ENCODE results near the gene SLC7A1.

Gene SLC7A1

DNA sequence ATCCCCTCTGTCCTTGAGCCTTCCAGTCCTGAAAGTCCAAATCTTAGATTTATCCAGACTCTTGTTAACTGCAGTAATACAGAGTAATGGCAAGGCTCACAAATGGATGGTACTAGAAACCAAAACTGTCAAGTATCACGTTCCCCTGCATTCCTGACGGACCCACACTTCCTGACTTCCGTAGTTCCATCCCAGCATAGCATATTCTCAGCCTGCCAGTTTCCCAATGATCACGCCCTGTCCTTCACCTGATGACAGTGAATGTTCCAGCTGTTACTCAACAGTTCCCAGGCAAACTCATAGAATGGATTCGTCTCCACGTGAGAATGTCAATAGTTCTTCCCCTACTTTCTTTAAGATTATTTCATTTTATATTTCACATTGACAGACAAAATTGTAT lies 33.6 kb downstream of the SLC7A1 start:
- DNase-seq (ENCODE audit: low read depth in 2 of 2): no peak

DNA sequence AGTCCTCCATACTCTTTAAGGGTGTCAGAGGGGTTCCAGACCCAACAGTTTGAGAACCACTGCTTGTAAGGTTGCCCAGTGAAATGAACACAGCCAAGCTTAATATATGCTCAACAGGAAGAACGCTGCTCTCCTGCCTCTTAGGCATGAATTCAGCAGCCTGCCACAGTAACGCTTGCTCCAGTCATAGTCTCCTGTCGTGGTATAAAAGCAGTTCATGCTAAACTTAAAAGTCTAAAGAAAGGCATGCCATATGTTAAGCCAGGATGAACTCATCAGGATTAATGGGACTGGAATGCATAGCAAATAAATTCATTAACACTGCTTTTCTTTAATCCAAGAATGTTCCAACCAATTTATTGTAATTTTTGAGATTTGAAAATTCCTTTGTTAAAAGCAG lies 38.7 kb downstream of the SLC7A1 start:
- DNase-seq (ENCODE audit: low read depth in 2 of 2): no peak

DNA sequence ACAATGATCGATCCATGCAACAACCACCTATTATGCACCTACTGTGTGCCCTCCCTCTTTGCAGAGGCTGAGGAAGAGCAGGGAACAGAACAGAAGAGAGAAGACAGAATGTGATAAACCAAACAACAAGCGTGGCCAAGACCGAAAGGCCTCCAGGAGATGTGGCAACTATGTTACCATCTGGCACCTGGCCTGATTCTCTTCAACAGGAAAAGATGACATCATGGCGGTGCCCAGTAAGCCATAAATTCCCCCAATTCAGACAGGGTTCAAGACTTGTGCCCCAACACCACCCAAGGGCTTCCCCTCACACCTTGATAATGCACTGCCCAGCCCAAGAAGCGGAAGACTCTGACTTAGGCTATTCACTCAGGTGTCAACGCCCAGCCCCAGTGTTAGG lies 44.3 kb downstream of the SLC7A1 start:
- no peak for DNase-seq (ENCODE audit: low read depth in 2 of 2)

DNA sequence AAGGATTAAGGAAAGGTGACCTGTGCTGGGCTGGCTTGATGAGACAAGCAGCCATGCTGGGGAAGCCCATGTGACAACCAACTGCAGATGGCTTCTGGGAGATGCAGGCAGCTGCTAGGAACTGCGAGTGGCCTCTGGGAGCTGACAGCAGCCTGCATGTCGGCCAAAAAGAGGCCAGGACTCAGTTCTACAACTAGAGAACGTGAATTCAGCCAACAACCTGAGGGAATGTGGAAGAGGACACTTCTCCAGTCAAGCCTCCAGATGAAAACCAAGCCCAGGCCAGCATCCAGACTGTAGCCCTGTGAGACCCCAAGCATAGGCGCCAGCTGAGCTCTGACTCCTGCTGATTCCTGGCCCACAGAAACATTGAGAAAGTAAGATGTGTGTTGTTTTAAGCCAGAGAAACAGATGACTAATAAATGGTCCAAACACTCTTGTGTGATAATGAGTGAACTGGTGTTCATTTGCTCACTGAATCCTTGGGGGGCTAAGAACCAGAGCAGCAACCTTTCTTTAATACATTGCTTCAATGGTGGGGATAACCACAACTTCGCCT lies 45.0 kb downstream of the SLC7A1 start:
- DNase-seq (ENCODE audit: low read depth in 2 of 2): no peak

DNA sequence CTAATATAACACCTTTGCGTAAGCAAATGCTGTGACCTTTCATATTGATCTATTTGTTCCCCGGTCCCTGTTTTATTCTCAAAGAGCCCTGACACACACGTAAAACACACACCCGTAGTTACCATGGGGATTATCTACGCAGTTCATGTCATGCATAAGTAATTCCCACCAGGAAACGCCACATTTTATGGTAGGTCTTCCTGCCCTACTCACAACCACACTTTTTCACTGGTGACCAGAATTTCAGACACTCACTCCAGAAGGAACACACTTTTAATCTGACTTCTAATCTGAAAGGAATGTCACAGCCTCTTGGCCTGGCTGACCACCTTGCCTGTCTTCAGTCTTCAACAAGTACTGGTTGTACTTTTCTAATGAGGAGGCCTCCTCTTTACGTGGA lies 46.8 kb downstream of the SLC7A1 start:
- no peak for DNase-seq (ENCODE audit: low read depth in 2 of 2)

DNA sequence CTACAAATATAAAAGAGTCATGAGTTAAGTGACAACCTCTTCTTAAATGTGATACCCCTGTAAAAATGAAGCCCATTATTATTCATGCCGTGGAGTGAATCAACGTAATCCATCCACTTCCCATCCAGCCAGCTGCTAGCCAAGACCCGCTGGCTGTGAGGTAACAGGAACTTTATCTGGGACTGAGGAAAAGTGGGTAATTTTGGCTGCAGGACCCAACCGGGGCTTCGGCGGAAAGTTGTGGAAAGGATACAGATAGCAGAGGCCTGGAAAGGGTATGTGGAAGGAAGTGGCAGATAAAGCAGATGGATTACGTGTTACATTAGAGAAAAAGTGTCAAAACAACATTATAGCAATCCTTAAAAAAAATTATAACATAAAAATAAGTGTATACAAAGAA lies 48.3 kb downstream of the SLC7A1 start:
- no peak for DNase-seq (ENCODE audit: low read depth in 2 of 2)

DNA sequence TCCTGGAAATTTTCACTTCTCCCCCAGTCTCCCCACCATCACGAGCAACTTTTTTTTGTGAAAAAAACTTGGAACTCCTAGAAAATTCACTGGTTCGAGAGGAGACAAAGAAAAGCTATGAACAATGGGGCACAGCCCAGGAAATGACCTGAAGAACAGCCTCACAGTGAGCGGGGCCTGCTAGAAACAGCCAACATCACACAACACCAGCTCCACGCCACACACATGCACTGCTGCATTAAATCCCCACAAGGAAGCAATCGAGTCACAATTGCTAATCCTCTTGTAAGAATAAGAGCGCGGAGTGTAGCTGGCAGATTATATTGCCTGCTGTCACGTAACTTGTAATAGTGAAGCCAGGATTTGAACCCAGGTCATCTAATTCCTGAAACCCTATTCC lies 48.8 kb downstream of the SLC7A1 start:
- no peak for DNase-seq (ENCODE audit: low read depth in 2 of 2)

DNA sequence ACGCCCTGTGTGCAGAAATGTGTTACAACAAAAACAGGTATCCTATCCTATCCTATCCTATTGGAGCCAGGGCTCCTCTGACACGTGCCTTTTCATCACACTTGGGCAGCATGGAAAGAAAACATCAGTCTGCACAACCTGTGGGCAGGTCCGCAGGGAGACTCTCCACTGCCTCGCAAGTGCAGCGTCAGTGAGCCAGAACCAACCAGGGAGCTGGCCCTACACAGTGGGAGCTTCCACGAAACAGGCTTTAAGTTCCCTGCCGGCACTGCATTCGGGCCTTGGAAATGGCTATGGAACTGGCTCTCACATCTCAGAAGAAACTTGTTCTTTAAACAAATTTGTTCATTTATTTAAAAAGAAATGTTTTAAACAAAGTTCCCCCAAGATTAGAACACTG lies 49.5 kb downstream of the SLC7A1 start:
- no peak for DNase-seq (ENCODE audit: low read depth in 2 of 2)

DNA sequence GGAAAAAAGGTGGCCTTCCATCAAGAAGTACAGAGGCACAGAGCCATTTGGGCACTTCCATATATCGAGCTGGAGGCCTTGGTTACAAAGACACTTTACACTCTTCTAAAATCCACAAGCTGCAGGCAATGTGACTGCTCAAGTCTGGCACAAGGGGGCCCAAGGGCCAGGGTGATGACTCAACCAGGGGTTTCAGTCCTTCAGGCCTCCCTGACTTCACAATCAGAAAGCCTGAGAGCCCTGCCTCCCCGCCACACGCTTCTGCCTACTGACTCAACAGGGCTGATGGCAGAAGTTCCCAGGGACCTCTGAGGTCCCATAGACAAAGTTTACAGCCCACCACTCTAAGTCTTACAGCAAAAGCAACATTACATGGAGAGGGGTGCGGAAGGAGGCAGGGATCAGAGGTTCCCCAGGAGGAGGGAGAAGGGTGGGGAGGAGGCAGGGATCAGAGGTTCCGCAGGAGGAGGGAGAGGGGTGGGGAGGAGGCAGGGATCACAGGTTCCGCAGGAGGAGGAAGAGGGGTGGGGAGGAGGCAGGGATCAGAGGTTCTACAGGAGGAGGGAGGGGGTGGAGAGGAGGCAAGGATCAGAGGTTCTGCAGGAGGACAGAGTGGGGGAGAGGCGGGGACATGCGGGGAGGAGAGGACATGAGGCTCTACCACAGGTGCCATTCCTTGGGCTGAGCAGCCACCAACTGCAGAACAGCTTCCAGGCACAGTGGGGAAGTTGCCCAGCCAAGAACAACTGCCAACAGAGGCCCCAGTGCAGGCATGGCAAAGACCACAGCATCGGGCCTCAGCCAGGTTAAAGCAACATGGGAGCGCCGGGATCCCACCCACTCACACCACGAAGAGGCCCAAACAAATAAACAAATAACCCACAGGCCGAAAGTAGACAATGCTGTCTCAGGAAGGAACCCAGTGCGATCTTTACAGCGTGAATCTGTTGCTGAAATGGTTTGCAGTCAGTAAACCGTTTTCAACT lies 52.0 kb downstream of the SLC7A1 start:
- no peak for DNase-seq (ENCODE audit: low read depth in 2 of 2)

DNA sequence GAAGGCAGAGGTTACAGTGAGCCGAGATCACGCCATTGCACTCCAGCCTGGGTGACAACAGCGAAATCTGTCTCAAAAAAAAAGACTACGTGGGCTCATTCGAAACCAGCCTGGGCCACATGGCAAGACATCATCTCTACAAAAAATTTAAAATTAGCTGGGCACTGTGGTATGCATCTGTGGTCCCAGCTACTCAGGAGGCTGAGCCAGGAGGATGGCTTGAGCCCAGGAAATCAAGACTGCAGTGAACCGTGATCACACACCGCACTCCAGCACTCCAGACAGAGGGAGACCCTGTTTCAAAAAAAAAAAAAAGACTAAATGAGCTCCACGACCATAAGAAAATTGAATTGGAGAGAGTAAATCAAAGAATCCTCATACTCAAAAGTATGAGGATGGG lies 53.1 kb downstream of the SLC7A1 start:
- no peak for DNase-seq (ENCODE audit: low read depth in 2 of 2)

DNA sequence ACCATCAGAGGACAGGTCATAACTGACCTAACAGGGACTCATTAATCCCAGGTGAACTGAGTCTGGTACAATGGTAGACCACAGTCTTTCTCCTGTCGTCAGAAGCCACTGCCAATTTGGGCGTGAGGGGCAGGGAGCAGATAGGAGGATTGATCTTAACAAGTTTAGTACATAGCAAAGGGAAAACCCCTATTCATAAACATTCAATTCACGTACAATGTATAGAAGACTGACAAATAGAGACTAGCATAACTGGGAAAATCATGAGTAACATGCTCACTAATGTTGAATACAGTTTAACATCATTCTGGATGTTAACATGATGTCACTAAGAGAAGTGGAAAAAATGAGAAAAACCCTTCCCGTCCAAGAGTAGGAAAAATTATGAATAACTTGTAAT lies 54.1 kb downstream of the SLC7A1 start:
- DNase-seq (ENCODE audit: low read depth in 2 of 2): no peak

DNA sequence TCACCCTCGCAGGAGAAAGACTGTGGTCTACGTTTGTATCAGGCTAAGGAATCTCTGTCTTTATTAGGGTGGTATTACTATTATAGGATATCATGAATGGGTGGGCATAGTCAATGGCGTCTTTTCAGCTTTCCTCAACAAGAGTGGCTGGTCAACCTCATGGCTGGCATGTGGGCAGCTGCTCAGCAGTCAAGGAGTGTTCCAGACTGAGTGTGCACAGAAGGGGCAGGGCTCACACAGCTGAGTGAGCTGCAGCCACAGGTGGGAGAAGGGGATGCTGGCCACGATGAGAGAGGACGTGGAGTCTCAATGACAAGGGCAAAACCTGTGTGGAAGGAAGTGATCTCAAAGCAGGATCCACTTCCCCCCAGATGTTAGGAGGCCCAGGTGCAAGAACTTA lies 54.7 kb downstream of the SLC7A1 start:
- no peak for DNase-seq (ENCODE audit: low read depth in 2 of 2)

DNA sequence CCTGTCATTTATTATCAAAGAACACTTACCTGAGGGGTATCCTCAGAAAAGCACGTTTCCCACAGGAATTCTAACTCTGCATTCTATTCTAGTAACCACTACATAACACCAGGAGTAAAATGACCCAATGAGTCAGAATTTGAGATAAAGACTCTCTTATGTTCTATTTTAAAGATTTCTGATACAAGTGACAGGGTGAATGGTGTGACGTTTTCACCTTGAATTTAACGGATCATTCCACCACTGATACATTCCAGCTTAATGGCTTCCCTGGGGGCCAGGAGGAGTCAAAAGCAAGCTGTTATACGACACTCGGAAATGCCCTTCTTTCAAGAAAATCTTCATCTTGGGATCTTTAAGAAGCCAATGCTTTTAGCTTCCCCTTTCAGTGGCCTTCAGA lies 55.2 kb downstream of the SLC7A1 start:
- no peak for DNase-seq (ENCODE audit: low read depth in 2 of 2)

DNA sequence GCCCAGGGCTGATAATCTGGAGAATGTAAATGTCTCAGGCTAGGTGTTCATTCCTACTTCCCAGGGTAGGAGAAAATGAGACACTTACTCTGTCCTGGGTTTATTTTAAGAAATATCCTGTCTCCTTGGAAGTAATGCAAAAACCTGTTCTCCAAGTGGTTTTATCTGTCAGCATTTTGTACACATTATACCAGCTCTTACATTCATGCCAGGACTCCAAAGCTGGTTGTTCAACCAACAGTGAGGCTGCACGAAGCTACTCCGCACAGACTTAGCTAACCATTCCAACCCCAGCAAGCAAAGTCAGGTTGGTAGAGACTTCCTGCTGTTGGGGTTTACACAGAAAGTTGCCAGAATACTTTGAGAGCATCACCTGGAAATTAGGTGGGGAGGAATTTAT lies 55.6 kb downstream of the SLC7A1 start:
- DNase-seq (ENCODE audit: low read depth in 2 of 2): no peak

DNA sequence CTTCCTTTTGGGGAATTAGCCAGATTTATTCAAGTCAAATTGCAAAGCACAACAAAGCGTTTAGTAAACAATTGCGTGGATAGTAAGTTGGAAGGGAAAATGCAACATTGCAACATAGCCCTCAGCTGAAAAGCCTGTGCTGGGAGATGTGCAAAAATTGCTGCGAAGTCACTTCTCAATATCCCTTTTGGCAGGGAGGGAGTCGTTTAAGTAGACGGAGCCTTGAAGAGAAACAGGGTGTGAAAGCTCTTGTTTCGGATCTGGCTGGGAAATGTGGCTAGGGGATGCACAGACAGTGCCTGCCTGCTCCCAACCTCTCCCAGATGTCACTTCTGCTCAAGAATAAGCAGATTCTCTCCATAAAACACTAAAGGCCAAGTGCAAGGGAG lies 56.8 kb downstream of the SLC7A1 start:
- no peak for DNase-seq (ENCODE audit: low read depth in 2 of 2)

DNA sequence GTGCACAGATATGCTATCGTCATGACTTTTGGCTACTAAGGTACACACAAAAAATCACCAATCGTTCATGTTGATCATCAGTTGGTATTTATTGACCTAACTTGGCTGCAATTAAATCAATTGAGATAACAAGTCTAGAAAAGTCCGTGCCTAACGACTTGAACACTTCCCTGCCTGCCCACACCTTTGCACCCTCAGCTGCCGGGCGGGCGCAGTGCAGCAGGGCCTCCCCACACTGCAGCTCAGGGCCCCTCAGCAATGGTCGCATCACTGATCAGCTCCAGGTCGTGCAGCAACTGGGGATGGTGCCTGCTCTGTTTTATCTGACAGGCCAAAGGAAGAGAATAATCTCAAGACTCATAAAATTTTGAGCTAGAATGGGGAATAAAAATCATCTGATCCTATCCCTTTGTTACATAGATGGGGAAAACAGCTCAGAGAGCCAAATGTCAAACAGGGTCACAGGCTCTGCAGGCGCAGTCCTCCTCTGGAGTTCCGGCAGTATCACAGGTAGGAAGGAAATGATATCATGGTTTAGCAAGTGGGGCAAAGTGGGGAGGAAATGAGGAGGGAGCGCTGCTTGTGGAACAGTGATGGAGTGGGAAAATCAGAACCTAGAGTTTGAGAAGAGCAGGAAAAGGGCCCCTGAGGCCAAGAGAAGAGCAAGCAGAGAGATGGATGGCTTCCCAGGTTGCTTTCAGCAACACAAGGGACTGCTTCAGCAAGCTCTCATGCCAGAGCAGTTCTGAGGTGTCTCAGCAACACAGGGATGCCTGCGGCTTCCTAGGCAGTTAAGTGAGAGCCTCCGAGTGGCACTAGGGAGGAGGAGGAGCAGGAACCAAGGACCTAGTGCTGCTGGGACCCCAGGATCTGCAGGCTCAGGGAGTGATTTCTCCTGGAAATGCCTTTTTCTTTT lies 57.5 kb downstream of the SLC7A1 start:
- no peak for DNase-seq (ENCODE audit: low read depth in 2 of 2)

DNA sequence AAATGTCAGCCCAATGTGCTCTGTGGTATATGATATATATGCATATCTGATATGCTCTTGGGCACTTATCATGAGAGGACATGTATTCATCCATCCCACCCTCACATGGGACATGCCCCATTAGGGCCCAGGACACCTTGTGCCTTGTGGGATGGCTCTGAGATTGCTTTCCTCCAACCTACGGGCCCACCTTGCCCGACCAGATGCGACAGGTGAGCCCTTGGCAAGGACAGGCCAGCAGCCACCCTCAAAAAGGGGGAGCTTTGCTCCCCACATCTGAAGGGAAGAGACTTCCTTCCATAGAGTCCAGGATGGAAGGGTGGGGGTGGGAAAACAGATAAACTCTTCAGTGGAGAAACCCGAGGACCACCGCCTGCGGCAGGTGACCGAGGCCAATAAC lies 58.6 kb downstream of the SLC7A1 start:
- no peak for DNase-seq (ENCODE audit: low read depth in 2 of 2)

DNA sequence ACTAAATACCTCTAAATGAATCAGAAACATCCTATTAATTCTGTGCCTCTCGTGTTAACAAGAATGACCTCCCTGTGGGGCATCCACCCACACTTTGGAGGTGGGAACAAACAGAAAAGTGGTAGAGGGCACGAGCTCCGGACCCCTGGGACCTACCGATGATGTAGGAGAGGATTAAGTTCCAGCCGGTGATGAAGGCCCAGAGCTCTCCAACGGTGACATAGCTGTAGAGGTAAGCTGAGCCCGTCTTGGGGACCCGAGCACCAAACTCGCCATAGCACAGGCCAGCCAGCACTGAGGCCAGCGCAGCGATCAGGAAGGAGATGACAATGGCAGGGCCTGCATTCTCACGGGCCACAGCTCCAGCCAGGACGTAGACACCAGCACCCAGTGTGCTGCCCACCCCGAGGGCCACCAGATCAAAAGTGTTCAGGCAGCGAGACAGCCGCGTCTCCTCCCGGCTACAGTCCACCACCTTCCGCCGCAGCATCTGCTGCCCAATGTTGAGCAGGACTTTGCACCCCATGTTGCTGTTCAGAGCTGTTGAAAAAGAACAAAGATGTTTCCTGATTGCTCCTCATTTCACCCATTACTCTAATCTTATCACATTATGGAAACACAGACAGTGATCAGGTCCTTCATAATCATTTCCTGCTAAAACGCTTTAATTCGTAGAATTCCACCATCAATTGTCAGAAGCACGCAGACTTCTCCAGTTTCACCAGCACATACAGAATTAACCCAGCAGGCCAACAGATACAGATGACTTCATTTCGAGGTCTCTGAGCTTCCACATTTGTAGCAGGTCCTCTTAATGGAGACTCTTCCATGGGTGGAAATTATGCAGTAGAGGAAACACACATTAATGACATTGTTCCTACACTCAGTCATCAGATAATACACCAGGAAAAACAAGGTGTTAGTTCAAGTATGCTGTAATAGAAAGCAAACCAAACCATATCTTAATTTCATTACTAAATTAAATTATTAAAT lies 59.5 kb downstream of the SLC7A1 start:
- no peak for DNase-seq (ENCODE audit: low read depth in 2 of 2)

DNA sequence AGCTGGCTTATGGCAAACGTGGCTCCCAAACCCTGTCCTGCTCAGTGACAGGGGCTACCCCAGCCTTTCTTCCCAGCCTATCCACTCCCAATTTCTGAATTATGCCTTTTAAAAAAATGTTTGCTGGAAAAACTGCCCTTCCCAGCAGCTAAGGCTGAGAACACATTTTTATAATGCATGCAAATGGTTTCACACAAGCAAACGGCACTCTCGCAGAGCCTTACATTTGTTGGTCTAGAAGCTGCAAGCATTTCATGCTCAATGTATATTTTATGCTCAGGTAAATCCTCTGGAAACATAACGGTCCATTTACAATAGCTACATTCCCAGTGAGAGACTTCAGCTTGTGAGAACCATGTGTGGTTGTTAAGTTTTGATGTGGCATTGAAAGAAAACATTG lies 61.4 kb downstream of the SLC7A1 start:
- DNase-seq (ENCODE audit: low read depth in 2 of 2): no peak

DNA sequence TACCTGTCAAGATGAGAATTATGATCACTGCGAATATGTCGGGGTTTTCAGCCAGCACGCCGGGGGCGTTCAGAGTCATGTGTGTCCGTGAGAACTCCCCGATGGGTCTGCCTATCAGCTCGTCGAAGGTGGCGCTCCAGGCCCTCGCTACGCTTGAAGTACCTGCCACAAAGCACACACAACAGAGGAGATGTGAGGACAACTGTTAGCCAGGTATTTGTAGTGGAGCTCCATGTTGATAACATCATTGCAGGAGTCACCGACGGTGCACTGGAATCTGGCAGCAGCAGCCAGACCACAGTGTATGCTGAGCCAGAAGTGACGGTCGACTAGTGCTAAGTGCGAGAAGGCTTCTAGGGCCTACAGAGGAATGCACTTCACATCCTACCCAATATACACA lies 62.7 kb downstream of the SLC7A1 start:
- no peak for DNase-seq (ENCODE audit: low read depth in 2 of 2)

DNA sequence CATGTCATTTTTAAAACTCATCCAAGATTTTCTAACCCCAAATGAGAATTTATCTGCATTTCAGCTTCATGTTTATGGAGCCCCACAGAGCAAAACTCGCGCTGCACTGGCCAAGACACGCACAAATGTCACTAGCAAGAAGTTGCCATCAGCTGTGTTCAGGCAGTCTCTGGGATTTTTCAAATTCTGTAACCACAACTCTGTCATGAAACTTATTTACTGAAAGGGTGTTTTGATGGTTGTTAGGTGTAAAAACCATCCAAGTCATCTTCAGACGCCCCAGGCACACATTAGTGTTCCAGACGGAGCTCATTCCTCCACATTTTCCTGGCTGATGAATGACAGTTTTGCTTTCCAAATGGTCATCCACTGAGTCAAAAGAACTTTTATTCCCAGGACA lies 63.4 kb downstream of the SLC7A1 start:
- DNase-seq (ENCODE audit: low read depth in 2 of 2): no peak
